HepG2 (cell line): ENCODE measurements around the gene ZC3H13. TPM values are rescaled to one million over a fixed set of nuclear protein-coding genes. Genes with fewer than 3 reads are reported as not detected.

Experiments used
- ATAC-seq: fragments of 200-7000 bp; cut with Tn5 transposase; 3 replicates; pipeline ENCODE4 v1.9.1; 2020; ENCODE audit warnings: mild to moderate bottlenecking, moderate library complexity
- BruUV-seq: library from RNA; stranded (reverse); fragments of 400-500 nt; replicated peaks from 2 replicates; lab custom pipeline; 2021; lab: Mats Ljungman, UMichigan
- CTCF ChIA-PET: fragments of 300-600 bp; formaldehyde crosslinking; extraction: SDS; loops from one replicate; lab custom pipeline; 2021; ENCODE audit warnings: low total read pairs, inconsistent platforms, low intra/inter-chr PET ratio; lab: Yijun Ruan, JAX
- POLR2A ChIA-PET: fragments of 350-600 bp; sonication (Branson Sonifier 250); formaldehyde crosslinking; loops from one replicate; lab custom pipeline; 2020; ENCODE audit warnings: antibody characterized with exemption, inconsistent platforms; lab: Yijun Ruan, JAX
- DNase-seq: peaks from one replicate; pipeline ENCODE4 v3.0.0-alpha.2; 2015; ENCODE audit warnings: low spot score
- FAIRE-seq: peaks from 3 replicates; lab custom pipeline; 2011; peaks lifted over from hg19 to GRCh38; lab: Jason Lieb, UNC
- H2AFZ ChIP-seq: one replicate; pipeline ENCODE4 v1.6.1; 2011; ENCODE audit warnings: low read length, inconsistent platforms
- H3K27ac ChIP-seq: fragments of 300-600 bp; 3 replicates; pipeline ENCODE4 v1.8.0; 2011; ENCODE audit warnings: mixed run types, mild to moderate bottlenecking, mixed read lengths, low read length, inconsistent platforms; ENCODE audit not compliant: insufficient read depth; ENCODE audit errors: extremely low read length
- H3K27me3 ChIP-seq, 2 experiments: fragments of 200-600 bp in 1 of 2; 2 replicates in 1 of 2; 3 replicates in 1 of 2; pipeline versions ENCODE4 v1.6.0 to v1.8.0; 2011; ENCODE audit warnings: low read length in 2 of 2, mild to moderate bottlenecking in 2 of 2, moderate library complexity in 2 of 2, inconsistent platforms in 1 of 2; ENCODE audit not compliant: insufficient read depth in 2 of 2, control insufficient read depth in 1 of 2
- H3K36me3 ChIP-seq, 2 experiments: fragments of 200-600 bp in 1 of 2; replicated peaks in 1 of 2; 2 replicates in 1 of 2; 3 replicates in 1 of 2; pipeline versions ENCODE4 v1.5.1 to v1.8.0; 2011; ENCODE audit warnings: low read length in 2 of 2, inconsistent platforms in 1 of 2; ENCODE audit not compliant: insufficient read depth in 2 of 2, control insufficient read depth in 1 of 2
- H3K4me1 ChIP-seq: 2 replicates; pipeline ENCODE4 v1.5.1; 2012; ENCODE audit warnings: low read length, inconsistent platforms; ENCODE audit not compliant: insufficient read depth
- H3K4me2 ChIP-seq: 2 replicates; pipeline ENCODE4 v1.6.0; 2011; ENCODE audit warnings: low read depth, low read length, inconsistent platforms
- H3K4me3 ChIP-seq, 3 experiments: fragments of 200-600 bp in 1 of 3; sonication (generic), shearing (Covaris generic) in 1 of 3; replicated peaks in 1 of 3; 2 replicates each; pipeline ENCODE4 v1.5.1; 2011 to 2016; ENCODE audit warnings: low read length in 3 of 3, inconsistent platforms in 2 of 3, low read depth in 2 of 3, mild to moderate bottlenecking in 2 of 3, control low read depth in 1 of 3, mixed read lengths in 1 of 3; ENCODE audit not compliant: insufficient read depth in 1 of 3
- H3K79me2 ChIP-seq: one replicate; pipeline ENCODE4 v1.6.1; 2011; ENCODE audit warnings: low read length, inconsistent platforms; ENCODE audit not compliant: insufficient read depth
- H3K9ac ChIP-seq: 2 replicates; pipeline ENCODE4 v1.6.0; 2011; ENCODE audit warnings: mild to moderate bottlenecking, low read depth, low read length, inconsistent platforms; ENCODE audit not compliant: insufficient read depth
- H3K9me3 ChIP-seq: 2 replicates; pipeline ENCODE4 v1.5.1; 2012; ENCODE audit warnings: mild to moderate bottlenecking, low read length
- H4K20me1 ChIP-seq: 2 replicates; pipeline ENCODE4 v1.6.0; 2011; ENCODE audit warnings: inconsistent platforms, mild to moderate bottlenecking, low read length, moderate library complexity; ENCODE audit not compliant: insufficient read depth
- HIC2 ChIP-seq: sonication (generic); formaldehyde crosslinking; IDR thresholded peaks from 2 replicates; pipeline ENCODE4 v1.9.0; 2022; ENCODE audit warnings: low read depth, missing genetic modification reagents
- MAFK ChIP-seq, 2 experiments: IDR thresholded peaks in 1 of 2; conservative IDR thresholded peaks in 1 of 2; 2 replicates each; pipeline ENCODE4 v1.6.1; 2011; ENCODE audit warnings: improper control_type of control experiment in 2 of 2, low read length in 2 of 2
- MXD1 ChIP-seq: sonication (generic); formaldehyde crosslinking; IDR thresholded peaks from 2 replicates; pipeline ENCODE4 v1.4.0; 2020; ENCODE audit warnings: mild to moderate bottlenecking, missing genetic modification reagents
- SP2 ChIP-seq: sonication (generic); formaldehyde crosslinking; IDR thresholded peaks from 2 replicates; pipeline ENCODE4 v1.5.1; 2020; ENCODE audit warnings: mild to moderate bottlenecking, missing genetic modification reagents
- TP53 ChIP-seq: sonication (generic); formaldehyde crosslinking; conservative IDR thresholded peaks from 2 replicates; pipeline ENCODE4 v1.4.0; 2020; ENCODE audit warnings: missing genetic modification reagents
- ZNF329 ChIP-seq: sonication (generic); formaldehyde crosslinking; IDR thresholded peaks from 2 replicates; pipeline ENCODE4 v1.9.0; 2021; ENCODE audit warnings: low read depth, mild to moderate bottlenecking, missing genetic modification reagents
- ZNF7 ChIP-seq: IDR thresholded peaks from 2 replicates; pipeline ENCODE4 v1.6.1; 2016; ENCODE audit warnings: missing biosample characterization, missing genetic modification reagents
- ZNF737 ChIP-seq: sonication (generic); formaldehyde crosslinking; IDR thresholded peaks from 2 replicates; pipeline ENCODE4 v1.5.0; 2020; ENCODE audit warnings: missing genetic modification reagents, mild to moderate bottlenecking, borderline replicate concordance
- WGBS: methylation state at CpG from one replicate; pipeline ENCODE4 v1.1.6; 2017; ENCODE audit warnings: low lambda C conversion rate; 5-methylcytosine and 5-hydroxymethylcytosine counted together
- in situ Hi-C: cut with HindIII; loops from 2 replicates; pipeline ENCODE4 v1.10.0; 2017; ENCODE audit warnings: low pct_unique_long_range_greater_than_20kb; ENCODE audit not compliant: extremely low pct_ligation_motif_present
- intact Hi-C: fragments of 100-400 bp; cut with micrococcal nuclease; formaldehyde crosslinking; loops from one replicate; pipeline ENCODE4 v1.10.0; 2022; ENCODE audit not compliant: unreplicated experiment
- polyA plus RNA-seq, 8 experiments: library from polyadenylated mRNA; depleted of rRNA in 3 of 8; stranded (reverse) in 7 of 8; unstranded in 1 of 8; fragments of >200 nt; fragmentation: Illumina TruSeq in 4 of 8; extraction: Trizol in 4 of 8; gene quantifications; 2 replicates each; pipeline versions ENCODE4 v1.2.1 to v1.2.3, GENCODE V29; 2011 to 2016; ENCODE audit warnings: low read depth in 4 of 8, missing spikeins in 1 of 8, mixed read lengths in 1 of 8; ENCODE audit not compliant: insufficient read depth in 1 of 8
- total RNA-seq, 5 experiments: library from RNA; depleted of rRNA; stranded (reverse); fragments of >200 nt; fragmentation: Illumina TruSeq; extraction: Trizol; gene quantifications; 2 replicates each; pipeline ENCODE4 v1.2.3, GENCODE V29; 2016; ENCODE audit warnings: low read depth in 1 of 5

Gene ZC3H13
- total and polyA plus RNA-seq, 2 of the 13 experiments (the other 11 are each of a cell fraction or from before 2014, with no cell fraction given): 2.7 to 23.5 TPM

- no peak for ATAC-seq
Observed at GRCh38 chr13:45909089-45909488, 143.5 kb downstream of the ZC3H13 start.

More at GRCh38 chr13:45909089-45909488, 143.5 kb downstream of the ZC3H13 start:
- no peaks in the 10 kb centered on the region for H3K36me3 ChIP-seq
- peaks cover 0 to 12% of the 10 kb centered on the region in 2 experiments; a peak in 2 of 5 replicates for H3K27me3 ChIP-seq
- no peak overlapping the region for H3K27ac ChIP-seq
- no peak for FAIRE-seq
- intact Hi-C loops: no loop called here
- in situ Hi-C loops: no loop called here
- no peak overlapping the region for H2AFZ ChIP-seq
- H3K9me3 ChIP-seq: no peaks in the 10 kb centered on the region
- ChIA-PET CTCF (no interaction called here), POLR2A (no interaction called here)
- 3% methylated on average over 3 of the region's 3 CpGs for whole genome bisulfite sequencing
- H3K79me2 ChIP-seq: no peaks in the 10 kb centered on the region
- no peaks in the 10 kb centered on the region for H4K20me1 ChIP-seq
- no TSS peak for BruUV-seq
- no peak for TF ChIP-seq MXD1
- no peak for TF ChIP-seq ZNF737 (CRISPR knock-in tag)
- no peak for TF ChIP-seq ZNF7 (CRISPR knock-in tag)
- no peak for TF ChIP-seq ZNF329
- no peak for TF ChIP-seq SP2 (CRISPR knock-in tag)
- no peak for TF ChIP-seq HIC2 (CRISPR knock-in tag)
- TF ChIP-seq MAFK (conservative IDR thresholded peaks at IDR 0.05 in 1 of 2, IDR thresholded peaks at IDR 0.05 in 1 of 2; ENCODE audit: low read length in 2 of 2): no peak
- no peak for TF ChIP-seq TP53 (CRISPR knock-in tag)
- TF ChIP-seq, all 625 proteins: peak for 0
- Histone ChIP-seq H3K4me1 (no peaks in the 10 kb centered on the region), H3K4me3 (no peak overlapping the region), H3K9ac (no peak overlapping the region), H3K4me2 (no peak overlapping the region)
- DNase-seq: no peak
